IMR-90 (cell line): ENCODE data around the gene ARVCF. TPM values are rescaled to one million over a fixed set of nuclear protein-coding genes. Genes with fewer than 3 reads are reported as not detected.
A peak's percentile ranks its signal among the peaks of the same experiment; 100 is the strongest.

Experiments
- ATAC-seq: fragments of 200-7000 bp; cut with Tn5 transposase; 2 replicates; pipeline ENCODE4 v1.9.1; 2020; ENCODE audit warnings: low read depth, mild to moderate bottlenecking, moderate library complexity
- BruUV-seq: library from RNA; stranded (reverse); fragments of 400-500 nt; replicated peaks from 2 replicates; lab custom pipeline; 2021; lab: Mats Ljungman, UMichigan
- CTCF ChIA-PET: fragments of 300-600 bp; formaldehyde crosslinking; extraction: SDS; loops from one replicate; lab custom pipeline; 2021; ENCODE audit warnings: antibody characterized with exemption; lab: Yijun Ruan, JAX
- POLR2A ChIA-PET: fragments of 300-600 bp; sonication (Branson Sonifier 250); formaldehyde crosslinking; loops from one replicate; lab custom pipeline; 2022; ENCODE audit warnings: antibody characterized with exemption; ENCODE audit not compliant: unreplicated experiment; lab: Charles Lee
- DNase-seq: peaks from one replicate; pipeline ENCODE4 v3.0.0; 2013
- H2AFZ ChIP-seq: replicated peaks from 2 replicates; pipeline ENCODE3; 2013; ENCODE audit warnings: low read length, mild to moderate bottlenecking; ENCODE audit not compliant: poor library complexity
- H2AK5ac ChIP-seq: 2 replicates; pipeline ENCODE4 v1.6.1; 2013; ENCODE audit warnings: low read depth, low read length, inconsistent platforms
- H2AK9ac ChIP-seq: replicated peaks from 2 replicates; pipeline ENCODE3; 2013; ENCODE audit warnings: mild to moderate bottlenecking, low read depth, low read length, moderate library complexity; ENCODE audit not compliant: poor library complexity
- H2BK120ac ChIP-seq: 2 replicates; pipeline ENCODE4 v1.6.1; 2013; ENCODE audit warnings: low read depth, low read length, inconsistent platforms
- H2BK15ac ChIP-seq: 3 replicates; pipeline ENCODE4 v1.6.1; 2013; ENCODE audit warnings: low read depth, low read length, inconsistent platforms
- H2BK20ac ChIP-seq: 2 replicates; pipeline ENCODE4 v1.6.1; 2013; ENCODE audit warnings: low read depth, mild to moderate bottlenecking, inconsistent platforms, low read length, moderate library complexity
- H2BK5ac ChIP-seq: 2 replicates; pipeline ENCODE4 v1.6.1; 2013; ENCODE audit warnings: mild to moderate bottlenecking, low read depth, low read length, inconsistent platforms; ENCODE audit not compliant: poor library complexity, severe bottlenecking
- H3K14ac ChIP-seq: replicated peaks from 2 replicates; pipeline ENCODE4 v1.6.1; 2013; ENCODE audit warnings: low read depth, low read length, inconsistent platforms
- H3K18ac ChIP-seq: 2 replicates; pipeline ENCODE4 v1.6.1; 2013; ENCODE audit warnings: low read depth, low read length, control low read depth
- H3K23ac ChIP-seq: 2 replicates; pipeline ENCODE4 v1.6.1; 2013; ENCODE audit warnings: low read depth, low read length, inconsistent platforms
- H3K27ac ChIP-seq: 2 replicates; pipeline ENCODE4 v1.5.1; 2013; ENCODE audit warnings: mild to moderate bottlenecking, control low read depth, low read length; ENCODE audit not compliant: insufficient read depth
- H3K27me3 ChIP-seq: 2 replicates; pipeline ENCODE4 v1.6.1; 2013; ENCODE audit warnings: low read length; ENCODE audit not compliant: control insufficient read depth, insufficient read depth
- H3K36me3 ChIP-seq: 2 replicates; pipeline ENCODE4 v1.6.1; 2013; ENCODE audit warnings: low read length, mixed read lengths; ENCODE audit not compliant: control insufficient read depth, insufficient read depth
- H3K4ac ChIP-seq: 2 replicates; pipeline ENCODE4 v1.6.1; 2013; ENCODE audit warnings: low read depth, low read length, inconsistent platforms
- H3K4me1 ChIP-seq: 2 replicates; pipeline ENCODE4 v1.6.1; 2013; ENCODE audit warnings: low read length, mixed read lengths; ENCODE audit not compliant: control insufficient read depth, insufficient read depth
- H3K4me2 ChIP-seq: 2 replicates; pipeline ENCODE4 v1.6.1; 2013; ENCODE audit warnings: low read depth, mild to moderate bottlenecking, control low read depth, low read length, moderate library complexity
- H3K4me3 ChIP-seq: 2 replicates; pipeline ENCODE4 v1.5.1; 2013; ENCODE audit warnings: low read depth, mild to moderate bottlenecking, control low read depth, low read length, moderate library complexity; ENCODE audit not compliant: insufficient read depth
- H3K56ac ChIP-seq: 2 replicates; pipeline ENCODE4 v1.6.1; 2013; ENCODE audit warnings: low read length, inconsistent platforms; ENCODE audit not compliant: insufficient read depth; ENCODE audit errors: extremely low read depth
- H3K79me1 ChIP-seq, 2 experiments: 2 replicates each; pipeline ENCODE4 v1.6.1; 2013; ENCODE audit warnings: low read length in 2 of 2, inconsistent platforms in 1 of 2, low read depth in 1 of 2
- H3K9ac ChIP-seq: 2 replicates; pipeline ENCODE4 v1.6.1; 2013; ENCODE audit warnings: low read depth, low read length, control low read depth
- H3K9me1 ChIP-seq: 2 replicates; pipeline ENCODE4 v1.6.1; 2013; ENCODE audit warnings: low read length, inconsistent platforms; ENCODE audit not compliant: insufficient read depth
- H3K9me3 ChIP-seq: 2 replicates; pipeline ENCODE4 v1.6.1; 2013; ENCODE audit warnings: low read length; ENCODE audit not compliant: control insufficient read depth, insufficient read depth
- H4K20me1 ChIP-seq: 2 replicates; pipeline ENCODE4 v1.6.1; 2013; ENCODE audit warnings: low read length, inconsistent platforms; ENCODE audit not compliant: insufficient read depth
- H4K5ac ChIP-seq: 2 replicates; pipeline ENCODE4 v1.6.1; 2013; ENCODE audit warnings: mild to moderate bottlenecking, low read depth, low read length, control low read depth
- H4K8ac ChIP-seq, 2 experiments: 2 replicates each; pipeline ENCODE4 v1.6.1; 2013; ENCODE audit warnings: low read depth in 2 of 2, low read length in 2 of 2, control low read depth in 1 of 2, inconsistent platforms in 1 of 2
- H4K91ac ChIP-seq: 2 replicates; pipeline ENCODE4 v1.6.1; 2013; ENCODE audit warnings: low read depth, low read length, inconsistent platforms; ENCODE audit not compliant: insufficient read depth
- NFE2L2 ChIP-seq: fragments of 150-350 bp; IDR thresholded peaks from 2 replicates; pipeline ENCODE4 v1.6.1; 2016; ENCODE audit warnings: low read depth, mild to moderate bottlenecking, low read length
- POLR2A ChIP-seq: IDR thresholded peaks from 2 replicates; pipeline ENCODE4 v1.6.1; 2012; ENCODE audit warnings: mild to moderate bottlenecking, low read depth, low read length
- WGBS, 2 experiments: methylation state at CpG; one replicate each; pipeline versions ENCODE4 v1.1.5 to v1.1.7; 2013; ENCODE audit warnings: missing lambda C conversion rate in 2 of 2; ENCODE audit not compliant: insufficient read length in 1 of 2; ENCODE audit errors: extremely low coverage in 2 of 2; 5-methylcytosine and 5-hydroxymethylcytosine counted together
- dilution Hi-C: fragments of 300-500 bp; cut with HindIII; formaldehyde crosslinking; loops from one replicate; pipeline ENCODE4 v1.14.3; 2018; ENCODE audit warnings: low sequenced_read_pairs; ENCODE audit not compliant: unreplicated experiment
- in situ Hi-C: fragments of 300-500 bp; cut with MboI; formaldehyde crosslinking; loops from 3 replicates; pipeline ENCODE4 v1.14.3; 2019; ENCODE audit warnings: low sequenced_read_pairs, inconsistent platforms, mixed read lengths
- intact Hi-C: fragments of 100-400 bp; cut with micrococcal nuclease; formaldehyde crosslinking; loops from 2 replicates; pipeline ENCODE4 v1.10.0; 2022
- polyA plus RNA-seq, 3 experiments: library from polyadenylated mRNA; depleted of rRNA; stranded (reverse); fragments of >200 nt; gene quantifications; 2 replicates each; pipeline ENCODE4 v1.2.3, GENCODE V29; 2012; ENCODE audit warnings: low replicate concordance in 1 of 3
- total RNA-seq: library from RNA; depleted of rRNA; stranded (reverse); fragments of >200 nt; gene quantifications from 2 replicates; pipeline ENCODE4 v1.2.3, GENCODE V29; 2012
- TF ChIP-seq, protein P1 (sequence below): fragments of 150-350 bp; IDR thresholded peaks from 2 replicates; pipeline ENCODE4 v1.6.1; 2016; ENCODE audit warnings: low read depth, mild to moderate bottlenecking, low read length, moderate library complexity, borderline replicate concordance

ARVCF gene
- total and polyA plus RNA-seq, 2 of the 4 experiments (the other 2 are of a cell fraction): 8.6 to 14.1 TPM

- Histone ChIP-seq H4K20me1 (no peaks in the 10 kb centered on the region), H3K4me3 (no peak overlapping the region), H3K27ac (no peak overlapping the region), H3K9me3 (peaks cover 1% of the 10 kb centered on the region; the same call in 1 of the 2 replicates), H3K4me1 (peaks cover 9% of the 10 kb centered on the region; the same call in 1 of the 2 replicates), H2AK5ac (no peak overlapping the region), H3K23ac (no peak overlapping the region), H2BK15ac (no peak overlapping the region), H2BK120ac (no peak overlapping the region), H3K36me3 (no peaks in the 10 kb centered on the region), H2AFZ (no peak overlapping the region), H4K8ac (no peak overlapping the region), H2BK5ac (no peak overlapping the region), H3K9ac (no peak overlapping the region), H3K27me3 (peaks cover 5% of the 10 kb centered on the region), H2BK20ac (no peak overlapping the region), H3K14ac (no peak overlapping the region), H3K18ac (no peak overlapping the region), H4K5ac (no peak overlapping the region), H3K4ac (no peak overlapping the region), H3K56ac (no peak overlapping the region), H2AK9ac (no peak overlapping the region), H4K91ac (no peak overlapping the region), H3K9me1 (no peaks in the 10 kb centered on the region), H3K79me1 (no peaks in the 10 kb centered on the region), H3K4me2 (no peak overlapping the region)
- ChIA-PET CTCF (interaction anchor here (0.6 to 1.0 kb wide), 2 partner anchors 8 to 416 kb away, joined by 3 to 5 read pairs; no protein-coding TSS in a partner anchor), POLR2A (interaction anchor here (0.6 kb wide), 1 partner anchor 46 kb away, joined by 3 read pairs; no protein-coding TSS in a partner anchor)
- no CpG with 5 or more reads among the region's 2 CpGs for WGBS, 2 experiments
- ATAC-seq: peak; percentile 15; the same call in 1 of the 2 replicates
- in situ Hi-C loops (no loop called here), dilution Hi-C loops (no loop called here), intact Hi-C loops (no loop called here)
- TF ChIP-seq, protein P1, sequence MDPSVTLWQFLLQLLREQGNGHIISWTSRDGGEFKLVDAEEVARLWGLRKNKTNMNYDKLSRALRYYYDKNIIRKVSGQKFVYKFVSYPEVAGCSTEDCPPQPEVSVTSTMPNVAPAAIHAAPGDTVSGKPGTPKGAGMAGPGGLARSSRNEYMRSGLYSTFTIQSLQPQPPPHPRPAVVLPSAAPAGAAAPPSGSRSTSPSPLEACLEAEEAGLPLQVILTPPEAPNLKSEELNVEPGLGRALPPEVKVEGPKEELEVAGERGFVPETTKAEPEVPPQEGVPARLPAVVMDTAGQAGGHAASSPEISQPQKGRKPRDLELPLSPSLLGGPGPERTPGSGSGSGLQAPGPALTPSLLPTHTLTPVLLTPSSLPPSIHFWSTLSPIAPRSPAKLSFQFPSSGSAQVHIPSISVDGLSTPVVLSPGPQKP: no peak
- no peak for TF ChIP-seq NFE2L2
- no peak for TF ChIP-seq POLR2A
- BruUV-seq: no TSS peak
- no peak for DNase-seq
Measured at GRCh38 chr22:20002636-20003035, 14.0 kb downstream of the ARVCF start.
